Brain microvascular endothelial cell (primary cell): ENCODE results near the gene RSPH9.

Experiments
- DNase-seq: peaks from one replicate; pipeline ENCODE4 v3.0.0-alpha.2; 2020
- H3K27ac ChIP-seq: fragments of 250-450 bp; sonication (Bioruptor Pico); 2 replicates; pipeline ENCODE4 v1.5.1; 2020; ENCODE audit warnings: mild to moderate bottlenecking, moderate library complexity
- H3K27me3 ChIP-seq: fragments of 250-450 bp; sonication (Bioruptor Pico); replicated peaks from 2 replicates; pipeline ENCODE4 v1.5.1; 2020; ENCODE audit warnings: mild to moderate bottlenecking
- H3K36me3 ChIP-seq: fragments of 250-450 bp; sonication (Bioruptor Pico); replicated peaks from 2 replicates; pipeline ENCODE4 v1.5.1; 2020; ENCODE audit warnings: mild to moderate bottlenecking
- H3K4me3 ChIP-seq: 2 replicates; pipeline ENCODE4 v1.5.1; 2011; ENCODE audit warnings: low read depth, mild to moderate bottlenecking, control low read depth, low read length, moderate library complexity
- in situ Hi-C: cut with HindIII; loops from 2 replicates; pipeline ENCODE4 v1.10.0; 2017; ENCODE audit warnings: low sequenced_read_pairs, low pct_ligation_motif_present
- TF ChIP-seq, protein P1 (sequence below): IDR thresholded peaks from 2 replicates; pipeline ENCODE4 v1.5.1; 2011; ENCODE audit warnings: low read depth, mild to moderate bottlenecking, moderate library complexity, low read length, control low read depth, inconsistent platforms; ENCODE audit errors: missing control alignments

RSPH9 gene

DNA sequence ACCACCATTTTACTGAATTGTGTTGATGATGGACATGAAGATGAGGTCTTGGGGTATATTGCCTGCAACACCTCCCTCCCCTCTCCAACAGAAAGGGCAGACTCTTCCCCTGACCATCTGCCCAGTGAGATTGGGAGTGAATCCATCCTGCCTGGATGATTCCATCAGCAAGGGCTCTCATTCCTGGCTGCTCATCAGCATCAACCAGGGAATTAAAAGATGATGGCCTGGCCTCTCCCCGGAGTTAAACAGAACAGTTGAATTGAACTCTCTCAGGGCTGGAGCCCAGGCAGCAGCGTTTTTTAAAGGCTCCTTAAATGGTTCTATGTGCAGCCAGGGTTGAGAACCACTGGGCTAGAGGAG, 57.3 kb downstream of the RSPH9 start:
- Histone ChIP-seq H3K4me3 (no peak overlapping the region), H3K36me3 (no peaks in the 10 kb centered on the region), H3K27me3 (no peaks in the 10 kb centered on the region), H3K27ac (peak overlapping the region; percentile 58)
- in situ Hi-C loops, result no loop called here
- TF ChIP-seq, protein P1, sequence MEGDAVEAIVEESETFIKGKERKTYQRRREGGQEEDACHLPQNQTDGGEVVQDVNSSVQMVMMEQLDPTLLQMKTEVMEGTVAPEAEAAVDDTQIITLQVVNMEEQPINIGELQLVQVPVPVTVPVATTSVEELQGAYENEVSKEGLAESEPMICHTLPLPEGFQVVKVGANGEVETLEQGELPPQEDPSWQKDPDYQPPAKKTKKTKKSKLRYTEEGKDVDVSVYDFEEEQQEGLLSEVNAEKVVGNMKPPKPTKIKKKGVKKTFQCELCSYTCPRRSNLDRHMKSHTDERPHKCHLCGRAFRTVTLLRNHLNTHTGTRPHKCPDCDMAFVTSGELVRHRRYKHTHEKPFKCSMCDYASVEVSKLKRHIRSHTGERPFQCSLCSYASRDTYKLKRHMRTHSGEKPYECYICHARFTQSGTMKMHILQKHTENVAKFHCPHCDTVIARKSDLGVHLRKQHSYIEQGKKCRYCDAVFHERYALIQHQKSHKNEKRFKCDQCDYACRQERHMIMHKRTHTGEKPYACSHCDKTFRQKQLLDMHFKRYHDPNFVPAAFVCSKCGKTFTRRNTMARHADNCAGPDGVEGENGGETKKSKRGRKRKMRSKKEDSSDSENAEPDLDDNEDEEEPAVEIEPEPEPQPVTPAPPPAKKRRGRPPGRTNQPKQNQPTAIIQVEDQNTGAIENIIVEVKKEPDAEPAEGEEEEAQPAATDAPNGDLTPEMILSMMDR, result no peak
- DNase-seq, result no peak

DNA sequence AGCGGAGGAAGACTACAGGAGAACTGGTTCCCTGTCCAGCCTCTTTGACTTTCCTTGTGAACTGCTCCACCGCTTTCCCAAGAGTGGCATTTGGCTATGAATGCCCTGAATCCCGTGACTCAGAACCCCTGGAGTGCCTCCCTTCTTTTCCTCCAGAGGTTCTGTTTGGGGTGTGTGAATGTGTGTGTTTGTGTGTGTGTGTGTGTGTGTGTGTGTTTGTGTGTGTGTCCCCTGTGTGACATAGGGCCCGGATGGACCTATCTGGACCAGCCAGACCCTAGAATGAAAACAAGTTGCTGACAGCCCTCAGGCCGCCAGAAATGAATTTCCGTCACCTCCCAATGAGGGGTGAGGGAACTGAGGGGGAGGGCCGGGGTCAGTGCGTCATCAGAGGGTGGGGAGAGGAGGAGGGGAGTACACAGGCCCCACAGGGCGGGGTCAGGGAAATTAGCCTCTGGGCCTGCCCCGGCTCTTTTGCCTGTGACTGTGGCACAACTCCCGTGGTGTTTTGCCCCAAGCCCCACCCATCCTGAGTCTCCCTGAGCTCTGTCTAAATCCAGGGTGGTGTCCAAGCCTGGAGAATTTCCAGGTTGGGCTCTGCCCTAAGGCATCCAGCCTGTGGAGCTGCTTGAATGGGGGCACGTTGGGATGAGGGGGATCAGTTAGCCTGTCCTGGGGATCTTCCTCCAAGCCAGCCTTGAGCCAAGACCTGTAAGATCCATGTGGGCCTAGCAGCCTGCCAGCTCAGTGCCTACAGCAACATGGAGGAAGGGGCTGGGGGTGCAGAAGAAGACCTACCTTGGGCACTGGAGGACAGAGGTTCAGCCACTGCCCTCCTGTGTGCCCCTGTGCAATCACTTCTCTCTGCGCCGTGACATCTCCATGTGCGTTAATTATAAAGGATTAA, 58.0 kb downstream of the RSPH9 start:
- in situ Hi-C loops, result no loop called here
- no peak overlapping the region for H3K4me3 ChIP-seq
- DNase-seq, result peak; percentile 82
- no peaks in the 10 kb centered on the region for H3K36me3 ChIP-seq
- H3K27me3 ChIP-seq, result no peaks in the 10 kb centered on the region
- TF ChIP-seq, protein P1, result no peak
- H3K27ac ChIP-seq, result peak overlapping the region; percentile 58

DNA sequence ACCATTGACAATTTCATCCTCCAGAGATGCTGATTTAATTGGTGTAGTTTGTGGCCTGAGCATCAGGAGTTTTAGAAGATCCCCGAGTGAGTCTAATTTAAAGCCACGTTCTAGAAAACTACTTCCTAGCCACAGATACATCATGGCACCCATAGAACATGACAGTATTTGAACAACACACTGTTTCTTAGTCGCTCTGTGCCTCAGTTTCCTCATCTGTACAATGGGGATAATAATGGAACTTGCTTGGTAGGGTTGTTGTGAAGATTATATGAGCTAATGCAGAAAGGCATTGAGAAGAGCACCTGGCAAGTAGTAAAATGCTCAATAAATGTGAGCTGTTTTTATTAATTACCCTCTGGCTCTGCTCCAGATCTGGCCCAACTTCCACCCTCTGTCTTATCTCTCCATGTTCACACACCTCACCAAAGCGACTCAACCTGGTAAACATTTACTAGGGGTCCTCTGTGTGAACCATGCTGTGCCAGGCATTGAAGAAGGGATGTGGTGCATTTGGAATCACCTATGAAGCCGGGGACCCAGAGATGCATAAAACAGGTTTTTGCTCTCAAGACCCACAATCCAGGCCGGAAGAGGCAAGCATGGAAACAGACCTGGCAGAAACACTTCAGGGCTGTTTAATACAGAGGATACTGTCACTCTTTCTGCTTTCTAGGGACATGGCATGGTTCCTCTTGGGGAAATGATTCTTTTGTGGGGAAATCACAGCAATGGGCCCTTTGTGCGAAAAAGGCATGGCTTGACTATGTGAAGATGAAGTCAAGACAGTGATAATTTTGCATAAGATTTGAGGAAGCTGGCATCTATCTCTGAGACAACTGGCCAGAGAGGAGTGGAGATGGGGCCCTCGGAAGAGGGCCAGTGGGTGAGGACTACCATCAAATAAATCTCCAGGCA, 58.9 kb downstream of the RSPH9 start:
- Histone ChIP-seq H3K36me3 (no peaks in the 10 kb centered on the region), H3K27ac (no peak overlapping the region), H3K4me3 (no peak overlapping the region), H3K27me3 (no peaks in the 10 kb centered on the region)
- TF ChIP-seq, protein P1, result no peak
- in situ Hi-C loops, result no loop called here
- DNase-seq, result no peak

DNA sequence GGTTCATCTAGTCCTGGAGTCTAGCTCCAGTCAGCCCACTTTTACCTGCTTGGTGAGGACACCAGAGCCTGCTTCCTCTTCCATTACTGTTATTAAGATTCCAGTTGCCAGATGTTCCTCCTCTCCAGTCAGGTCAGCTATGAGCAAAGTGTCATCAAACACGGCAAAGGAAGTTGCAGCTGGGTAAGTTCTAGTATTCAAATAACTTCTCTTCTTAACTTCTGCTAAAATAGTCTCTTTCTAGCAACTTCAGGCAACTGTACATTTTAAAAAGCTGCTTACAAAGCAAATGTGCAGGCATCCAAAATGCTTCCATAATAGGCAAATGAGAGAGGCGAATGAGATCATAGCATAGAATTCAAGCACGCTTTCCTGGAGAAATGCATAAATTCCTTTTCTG, 61.2 kb downstream of the RSPH9 start:
- TF ChIP-seq, protein P1, result no peak
- no peak overlapping the region for H3K4me3 ChIP-seq
- H3K27ac ChIP-seq, result no peak overlapping the region
- in situ Hi-C loops, result no loop called here
- no peaks in the 10 kb centered on the region for H3K27me3 ChIP-seq
- no peaks in the 10 kb centered on the region for H3K36me3 ChIP-seq
- DNase-seq, result peak; percentile 27

DNA sequence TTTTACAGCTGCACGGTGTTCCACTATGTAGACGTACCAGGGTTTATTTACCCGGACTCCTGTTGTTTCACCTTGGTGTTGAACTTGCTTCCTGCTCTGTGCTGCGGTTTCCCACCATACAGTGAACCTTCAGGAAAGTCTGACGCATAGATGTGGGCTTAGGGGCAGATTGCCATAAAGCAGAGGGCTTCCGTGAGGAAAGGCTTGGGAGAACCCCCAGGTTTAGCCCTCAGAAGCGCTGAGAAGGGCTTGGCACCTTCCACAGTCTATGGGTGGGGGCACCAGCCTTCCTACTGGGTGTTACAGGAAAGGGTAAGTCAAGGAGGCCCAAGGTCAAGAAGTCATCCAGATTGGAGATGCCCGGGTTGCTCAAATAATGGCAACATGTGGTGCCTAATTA, 62.0 kb downstream of the RSPH9 start:
- DNase-seq, result peak; percentile 57
- Histone ChIP-seq H3K27ac (no peak overlapping the region), H3K4me3 (no peak overlapping the region), H3K36me3 (no peaks in the 10 kb centered on the region), H3K27me3 (no peaks in the 10 kb centered on the region)
- TF ChIP-seq, protein P1, result no peak
- in situ Hi-C loops, result no loop called here
